ENCODE data around the gene MAD1L1. TPM values are rescaled to one million over a fixed set of nuclear protein-coding genes. Genes with fewer than 3 reads are reported as not detected.
"Not testable (repeated sequence)": the region's sequence is repeated elsewhere in the genome, so short reads cannot be mapped to it uniquely, and the experiment has no call there.

MAD1L1 gene
- polyA plus RNA-seq (ENCODE audit: insufficient read length in 4 of 4), result 10 to 100 TPM; 22.6 to 26.9 (median 24.6) TPM

DNA sequence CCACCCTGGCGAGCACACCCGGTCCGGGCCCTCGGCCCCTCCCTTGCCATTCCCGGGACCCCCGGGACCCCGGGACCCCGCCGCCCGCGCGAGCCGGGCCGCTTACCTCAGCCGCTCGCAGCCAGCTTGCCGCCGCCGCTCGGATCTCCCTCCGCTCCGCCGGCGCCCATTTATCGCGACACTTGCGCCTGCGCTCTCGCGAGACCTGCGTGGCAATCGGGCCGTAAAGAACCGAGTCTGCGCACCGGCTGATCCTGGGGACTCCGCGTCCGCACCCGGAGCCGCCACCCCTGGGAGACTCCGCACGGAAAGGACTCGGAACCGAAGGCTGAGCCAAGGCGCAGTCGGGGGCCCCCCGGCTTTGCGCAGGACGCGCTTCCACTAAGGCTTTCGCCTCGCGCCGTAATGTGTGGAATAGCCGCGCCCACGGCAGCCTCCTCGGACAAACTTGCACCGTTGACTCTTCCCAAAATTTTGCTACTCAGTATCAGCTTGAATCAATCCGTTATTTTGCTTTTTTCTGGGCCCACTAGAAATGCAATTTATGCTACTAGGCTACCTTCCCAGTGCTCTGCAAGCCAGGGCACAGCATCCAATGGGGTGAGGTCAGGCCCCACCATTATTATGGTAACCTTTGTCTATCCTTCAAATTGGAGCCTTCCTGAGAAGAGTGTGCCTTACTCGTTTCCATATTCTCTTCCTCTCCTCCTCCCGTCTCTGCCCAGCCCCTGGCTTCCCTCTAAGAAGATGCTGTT is at the start of gene MAD1L1:
MAD1L1 (minus strand) TSS at position 180 of the 755 bp plus-strand sequence. CDS start 2,812 bp downstream, outside the sequence.
- peak; percentile 81 to 86 (median 82) for DNase-seq (ENCODE audit: low read depth in 4 of 4, low spot score in 3 of 4)

DNA sequence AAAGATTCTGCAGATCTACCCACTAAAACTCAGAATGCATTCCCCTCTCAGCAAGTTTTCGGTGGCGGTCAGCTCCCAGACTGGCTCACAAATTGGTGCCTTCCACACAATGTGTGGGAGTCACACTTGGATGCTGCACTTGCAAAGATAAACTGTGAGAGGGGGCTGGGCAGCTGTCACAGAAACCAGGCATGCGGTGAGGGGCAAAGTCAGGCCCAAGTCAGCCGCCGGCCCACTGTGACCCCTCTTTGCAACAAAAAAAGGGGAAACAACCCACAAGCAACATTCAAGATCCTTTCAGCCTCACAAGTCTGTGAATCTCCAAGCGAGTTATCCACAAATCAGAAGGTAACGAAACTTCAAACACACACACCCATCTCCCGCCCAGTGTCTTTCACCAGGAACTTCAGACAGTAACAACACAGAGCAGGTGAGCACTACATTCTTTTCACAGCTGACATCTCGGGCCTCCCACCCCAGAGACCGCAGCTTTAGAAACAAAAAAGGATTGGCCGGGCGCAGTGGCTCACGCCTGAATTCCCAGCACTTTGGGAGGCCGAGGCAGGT is 49.5 kb upstream of the MAD1L1 start:
- peak in 1 of 4 donors; percentile 51 for DNase-seq (ENCODE audit: low read depth in 4 of 4, low spot score in 3 of 4)

DNA sequence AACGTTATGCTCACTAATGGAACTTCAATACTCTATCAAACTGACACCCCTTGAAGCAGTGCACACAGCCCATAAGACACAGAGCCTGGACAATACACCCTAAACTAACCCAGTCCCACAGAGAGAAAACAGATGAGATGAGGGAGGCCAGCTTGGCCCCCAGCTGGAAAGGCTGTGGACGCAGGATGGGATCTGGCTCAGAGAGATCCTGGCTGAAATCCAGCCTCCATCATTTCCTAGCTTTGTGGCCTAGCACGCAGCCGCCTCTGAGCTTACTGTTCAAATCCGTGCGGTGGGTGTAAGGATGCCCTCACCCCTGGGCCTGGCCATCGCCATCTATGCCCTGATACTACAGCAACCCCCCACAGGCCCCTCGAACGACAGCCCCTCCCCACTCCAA is 48.8 kb upstream of the MAD1L1 start:
- no peak for DNase-seq (ENCODE audit: low read depth in 4 of 4, low spot score in 3 of 4)

DNA sequence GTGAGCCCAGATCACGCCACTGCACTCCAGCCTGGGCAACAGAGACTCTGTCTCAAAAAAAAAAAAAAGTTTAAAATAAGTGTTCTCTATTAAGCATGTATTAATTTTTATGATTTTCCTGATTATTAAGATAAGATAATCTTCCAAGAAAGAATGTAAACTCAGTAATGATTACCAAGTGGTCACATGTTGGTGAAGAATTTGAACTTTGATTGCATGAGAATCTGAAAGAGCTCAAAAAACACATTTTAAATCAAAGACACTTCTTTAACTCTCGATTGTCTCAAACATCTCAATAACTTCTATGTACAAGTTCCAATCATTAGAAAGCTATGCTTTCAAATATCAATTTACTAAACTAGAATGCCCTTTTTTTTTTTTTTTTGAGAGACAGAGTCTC is 47.7 kb upstream of the MAD1L1 start:
- DNase-seq (ENCODE audit: low read depth in 4 of 4, low spot score in 3 of 4), result no peak

DNA sequence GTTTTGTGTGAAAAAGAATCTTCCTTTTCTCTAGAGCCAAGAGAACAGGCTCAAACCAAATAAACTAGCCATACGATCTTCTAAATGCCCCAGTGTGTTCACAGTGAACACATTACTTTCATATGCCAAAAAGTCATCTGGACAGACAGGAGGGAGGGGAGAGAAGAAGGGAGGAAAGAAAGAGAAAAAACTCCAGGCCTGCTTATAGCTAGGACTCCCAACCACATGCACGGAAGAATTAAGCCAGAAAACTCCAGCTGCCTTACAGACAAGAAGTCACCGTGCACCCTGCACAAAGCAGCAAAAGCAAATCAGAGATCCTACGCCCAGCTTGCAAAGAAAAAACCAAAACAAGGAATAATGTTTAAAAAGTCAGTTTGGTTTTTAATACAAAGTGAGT is 47.2 kb upstream of the MAD1L1 start:
- DNase-seq (ENCODE audit: low read depth in 4 of 4, low spot score in 3 of 4), result no peak

DNA sequence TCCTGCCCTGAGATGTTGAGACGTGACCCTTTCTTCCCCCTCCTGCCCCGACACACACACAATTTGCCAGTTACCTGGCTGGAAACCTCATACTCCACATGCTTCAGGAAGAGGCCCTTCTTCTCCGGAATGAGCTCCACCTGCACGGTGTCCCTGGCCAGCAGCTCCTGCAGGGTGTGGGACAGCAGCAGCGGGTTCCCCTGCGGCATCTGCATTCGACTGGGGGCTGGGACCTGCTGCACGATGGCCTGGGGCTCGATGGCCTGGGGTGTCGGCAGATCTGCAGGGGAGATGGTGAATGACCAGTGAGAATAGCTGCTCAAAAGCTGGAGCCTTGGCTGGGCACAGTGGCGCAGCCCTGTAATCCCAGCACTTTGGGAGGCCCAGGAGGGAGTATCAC is 45.3 kb upstream of the MAD1L1 start:
- DNase-seq (ENCODE audit: low read depth in 4 of 4, low spot score in 3 of 4), result no peak

DNA sequence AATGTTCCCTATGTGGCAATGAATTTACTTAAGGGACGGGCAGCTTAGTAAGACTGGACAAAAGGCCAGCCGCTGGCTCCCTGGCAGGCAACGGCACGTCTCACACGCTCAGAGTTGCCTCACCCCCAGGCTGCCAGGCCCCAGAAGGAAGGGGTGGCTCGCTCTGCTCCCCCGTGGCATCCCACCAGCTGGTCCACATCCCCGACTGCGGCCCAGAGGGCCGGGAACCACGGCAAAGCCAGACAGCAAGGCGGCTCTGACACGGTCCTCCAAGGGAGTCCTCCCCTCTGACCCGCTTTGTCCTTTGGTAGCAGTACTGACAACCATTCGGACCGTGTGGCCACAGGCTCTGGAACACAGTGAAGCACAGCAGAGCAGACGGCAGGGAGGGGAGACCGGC is 43.4 kb upstream of the MAD1L1 start:
- no peak for DNase-seq (ENCODE audit: low read depth in 4 of 4, low spot score in 3 of 4)

DNA sequence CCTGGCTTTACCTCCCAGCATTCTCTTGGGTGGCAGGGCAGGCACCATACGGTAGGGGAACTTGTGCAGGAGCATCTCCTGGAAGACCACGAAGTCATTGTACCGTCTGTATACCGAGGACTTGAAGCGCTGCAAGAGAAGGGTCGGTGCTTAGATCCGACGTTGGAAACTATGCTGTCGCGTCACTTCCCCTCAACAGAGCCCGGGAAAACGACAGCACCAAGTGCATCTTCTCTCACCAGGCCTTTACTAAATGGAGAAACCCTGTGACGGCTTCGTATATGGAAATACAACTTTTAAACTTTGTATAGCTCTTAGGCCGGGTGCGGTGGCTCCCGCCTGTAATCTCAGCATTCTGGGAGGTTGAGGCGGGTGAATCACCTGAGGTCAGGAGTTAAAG is 42.4 kb upstream of the MAD1L1 start:
- no peak for DNase-seq (ENCODE audit: low read depth in 4 of 4, low spot score in 3 of 4)

DNA sequence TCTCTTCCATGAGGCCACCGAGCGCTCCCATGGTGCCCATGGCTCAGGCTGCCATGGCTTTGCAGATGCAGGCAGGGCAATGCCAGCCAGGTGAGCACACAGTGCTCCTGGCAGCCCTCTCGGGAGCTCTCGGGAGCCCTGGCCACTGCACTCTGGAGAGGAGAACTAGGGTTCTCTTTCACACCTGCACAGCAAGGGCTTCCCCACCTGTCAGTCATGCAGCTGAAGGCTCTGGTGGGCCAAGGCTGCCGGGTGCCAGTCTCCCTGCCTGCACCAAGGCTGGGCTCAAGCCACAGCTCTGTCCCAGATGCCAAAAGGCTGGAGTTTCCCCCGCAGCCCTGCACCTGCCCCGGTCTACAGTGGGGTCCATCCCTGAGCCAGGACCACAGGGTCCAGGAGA is 41.9 kb upstream of the MAD1L1 start:
- DNase-seq (ENCODE audit: low read depth in 4 of 4, low spot score in 3 of 4), result no peak

DNA sequence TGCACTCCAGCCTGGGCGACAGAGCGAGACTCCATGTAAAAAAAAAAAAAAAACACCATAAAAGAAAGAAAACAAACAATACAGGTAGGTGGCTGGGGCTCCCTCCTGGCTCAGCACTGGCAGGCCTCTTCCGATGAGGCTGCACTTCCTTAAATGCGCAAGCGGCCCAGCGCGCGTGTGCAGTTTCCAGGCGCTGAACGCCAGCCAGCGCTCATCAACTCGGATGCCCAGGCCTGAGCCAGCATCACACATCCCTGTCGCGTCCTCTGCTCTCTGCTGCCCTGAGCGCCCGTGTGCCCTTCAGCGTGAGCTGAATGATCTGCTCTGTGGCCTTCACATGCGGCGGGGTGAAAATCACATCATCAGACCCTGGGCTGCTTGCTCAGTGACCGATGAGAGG is 41.1 kb upstream of the MAD1L1 start:
- no peak for DNase-seq (ENCODE audit: low read depth in 4 of 4, low spot score in 3 of 4)

DNA sequence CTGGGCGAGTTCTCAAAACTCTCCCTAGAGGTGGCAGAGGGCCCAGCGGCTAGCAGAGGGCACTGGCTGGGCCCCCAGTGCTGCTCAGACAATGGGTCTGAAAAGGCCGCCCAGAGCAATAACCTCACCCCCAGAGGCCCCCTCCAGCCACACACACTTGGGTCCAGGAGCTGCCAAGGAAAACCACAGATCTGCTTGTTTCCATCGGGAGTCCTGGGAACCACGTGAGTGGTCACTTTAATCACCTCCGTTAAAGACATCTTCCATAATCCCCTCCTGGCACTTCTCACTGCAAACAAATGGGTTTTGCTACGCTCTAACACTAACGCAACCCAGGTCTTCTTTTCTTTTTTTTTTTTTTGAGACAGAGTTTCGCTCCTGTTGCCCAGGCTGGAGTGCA is 39.3 kb upstream of the MAD1L1 start:
- no peak for DNase-seq (ENCODE audit: low read depth in 4 of 4, low spot score in 3 of 4)

DNA sequence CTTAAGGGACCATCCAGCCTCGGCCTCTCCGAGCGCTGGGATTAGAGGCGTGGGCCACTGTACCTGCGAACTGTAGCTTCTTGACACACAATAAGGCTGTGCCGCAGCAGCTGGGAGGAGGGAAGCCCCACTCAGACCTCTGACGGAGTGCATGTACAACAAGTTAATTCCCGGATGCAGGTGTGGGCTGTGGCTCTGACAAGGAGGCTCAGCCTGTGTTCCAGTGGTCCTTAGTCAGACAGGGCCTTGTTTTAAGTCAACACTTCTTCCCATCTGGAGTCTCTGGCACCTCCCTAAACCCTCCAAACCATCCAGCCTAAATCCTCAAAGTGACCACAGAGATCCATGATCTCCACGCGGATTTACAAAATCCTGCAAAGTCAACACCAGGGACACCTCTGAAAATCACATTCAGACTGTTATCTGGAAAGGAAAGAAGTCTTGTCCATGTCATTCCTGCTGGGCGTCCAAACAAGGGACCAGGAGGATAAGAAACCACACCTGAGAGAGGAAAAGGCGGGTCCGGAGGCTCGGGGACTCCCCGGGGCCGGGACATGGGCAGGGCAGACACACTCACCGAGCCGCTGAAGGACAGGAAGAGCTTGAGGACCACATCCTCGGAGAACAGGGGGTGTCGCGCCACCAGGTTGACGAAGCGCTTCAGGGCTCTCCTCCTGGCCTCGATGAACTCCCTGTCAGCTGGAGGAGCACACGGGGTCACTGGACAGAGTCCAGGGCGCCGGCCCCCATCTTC is 38.7 kb upstream of the MAD1L1 start:
- DNase-seq (ENCODE audit: low read depth in 4 of 4, low spot score in 3 of 4), result no peak

DNA sequence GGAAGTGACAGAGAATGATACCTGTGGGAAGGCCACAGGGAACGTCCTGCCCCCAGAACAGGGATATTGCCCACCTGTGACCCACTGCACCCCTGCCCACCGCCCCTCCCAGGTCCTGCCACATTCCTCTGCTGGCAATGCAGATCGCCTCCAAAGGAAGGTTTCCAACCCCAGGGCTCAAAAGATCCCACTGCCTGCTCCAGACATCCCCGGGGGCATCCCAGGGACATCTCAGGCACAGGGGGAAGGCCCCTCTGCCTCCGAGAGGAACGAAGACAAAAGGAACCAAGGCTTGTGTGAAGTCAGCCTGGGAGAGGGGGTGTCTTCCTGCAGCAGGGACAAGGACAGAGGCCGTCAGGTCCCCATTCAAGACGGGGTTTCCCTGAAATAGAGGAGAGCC is 37.8 kb upstream of the MAD1L1 start:
- DNase-seq (ENCODE audit: low read depth in 4 of 4, low spot score in 3 of 4), result no peak

DNA sequence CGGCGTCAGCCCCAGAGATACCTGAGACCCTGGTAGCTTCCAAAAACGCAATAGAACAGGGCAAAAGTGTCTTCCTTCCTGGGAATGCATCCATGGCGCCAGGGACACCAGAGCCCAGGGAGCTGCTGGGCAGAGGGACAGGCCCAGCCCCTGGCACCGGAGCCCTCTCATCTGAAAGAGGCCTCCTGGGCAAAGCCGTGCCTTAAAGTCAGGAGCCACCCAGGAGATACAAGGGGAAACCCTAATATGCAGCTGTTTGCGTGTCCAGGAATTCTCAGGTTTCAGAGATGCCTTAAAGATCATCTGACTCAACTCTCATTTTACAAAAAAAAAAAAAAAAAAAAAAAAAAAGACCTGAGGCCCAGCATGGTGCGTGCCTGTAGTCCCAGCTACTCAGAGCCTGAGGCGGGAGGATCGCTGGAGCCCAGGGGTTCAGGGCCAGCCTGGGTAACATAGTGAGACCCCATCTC is 37.3 kb upstream of the MAD1L1 start:
- no peak for DNase-seq (ENCODE audit: low read depth in 4 of 4, low spot score in 3 of 4)

DNA sequence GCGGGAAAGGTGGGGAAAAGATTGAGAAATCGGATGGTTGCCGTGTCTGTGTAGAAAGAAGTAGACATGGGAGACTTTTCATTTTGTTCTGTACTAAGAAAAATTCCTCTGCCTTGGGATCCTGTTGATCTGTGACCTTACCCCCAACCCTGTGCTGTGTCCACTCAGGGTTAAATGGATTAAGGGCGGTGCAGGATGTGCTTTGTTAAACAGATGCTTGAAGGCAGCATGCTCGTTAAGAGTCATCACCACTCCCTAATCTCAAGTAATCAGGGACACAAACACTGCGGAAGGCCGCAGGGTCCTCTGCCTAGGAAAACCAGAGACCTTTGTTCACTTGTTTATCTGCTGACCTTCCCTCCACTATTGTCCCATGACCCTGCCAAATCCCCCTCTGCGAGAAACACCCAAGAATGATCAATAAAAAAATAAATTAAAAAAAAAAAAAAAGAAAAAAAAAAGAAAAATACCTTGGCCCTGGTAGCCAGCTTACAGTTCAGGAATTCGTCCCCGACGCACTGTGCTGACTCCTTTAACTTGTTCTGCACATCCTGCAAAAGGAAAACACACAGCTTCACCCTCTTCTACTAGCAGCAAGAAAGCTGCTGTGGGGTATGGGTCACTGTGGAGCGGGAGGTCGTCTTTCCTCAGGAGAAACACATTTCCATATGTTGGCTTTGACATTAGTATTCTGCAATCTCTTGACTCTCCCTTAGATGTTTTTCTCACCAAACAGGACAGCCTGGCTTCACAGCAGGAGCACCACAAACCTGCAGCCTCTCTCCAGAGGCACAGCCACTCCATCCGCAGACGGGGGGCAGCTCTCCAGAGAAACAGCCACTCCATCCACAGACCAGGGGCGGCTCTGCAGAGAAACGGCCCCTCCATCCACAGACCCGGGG is 36.6 kb upstream of the MAD1L1 start:
- not testable (repeated sequence) for DNase-seq (ENCODE audit: low read depth in 4 of 4, low spot score in 3 of 4)

DNA sequence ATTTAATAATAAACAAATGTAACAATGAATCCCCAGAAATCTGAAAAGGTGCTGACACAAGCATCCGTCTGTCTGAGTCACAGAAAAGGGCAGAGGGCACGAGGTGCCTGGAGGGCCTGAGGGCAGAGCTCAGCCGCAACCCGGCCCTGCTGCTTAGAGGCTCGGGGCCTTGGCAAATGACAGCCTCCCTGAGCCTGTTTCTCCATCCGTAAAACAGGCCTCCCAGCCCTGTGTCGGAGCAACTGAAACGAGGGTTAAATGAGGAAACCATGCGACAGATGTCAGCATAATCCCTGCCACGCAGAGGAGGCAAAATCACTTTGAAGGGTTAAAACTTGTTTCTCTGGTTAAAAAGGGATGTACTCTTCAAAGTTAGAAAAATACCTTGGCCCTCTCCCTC is 34.2 kb upstream of the MAD1L1 start:
- DNase-seq (ENCODE audit: low read depth in 4 of 4, low spot score in 3 of 4), result no peak

DNA sequence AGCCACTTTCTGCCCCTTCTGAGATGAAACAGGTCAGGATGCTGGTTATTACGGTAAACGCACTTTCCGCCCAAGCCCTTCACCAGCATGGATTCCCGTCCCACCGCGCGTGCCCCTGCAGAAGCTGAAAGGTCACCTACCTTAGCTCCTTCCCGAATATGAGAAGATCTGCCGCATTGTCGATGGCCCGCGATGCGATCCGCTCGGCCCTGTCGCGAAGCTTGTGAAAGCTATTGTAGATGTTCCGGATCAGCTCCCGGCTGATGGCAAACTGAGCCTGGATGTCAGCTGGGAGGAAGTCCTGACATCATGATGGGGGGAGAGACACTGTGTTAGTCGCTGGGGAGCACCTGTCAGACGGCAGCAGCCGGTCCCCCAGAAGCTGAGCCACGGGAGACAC is 31.4 kb upstream of the MAD1L1 start:
- DNase-seq (ENCODE audit: low read depth in 4 of 4, low spot score in 3 of 4), result no peak

DNA sequence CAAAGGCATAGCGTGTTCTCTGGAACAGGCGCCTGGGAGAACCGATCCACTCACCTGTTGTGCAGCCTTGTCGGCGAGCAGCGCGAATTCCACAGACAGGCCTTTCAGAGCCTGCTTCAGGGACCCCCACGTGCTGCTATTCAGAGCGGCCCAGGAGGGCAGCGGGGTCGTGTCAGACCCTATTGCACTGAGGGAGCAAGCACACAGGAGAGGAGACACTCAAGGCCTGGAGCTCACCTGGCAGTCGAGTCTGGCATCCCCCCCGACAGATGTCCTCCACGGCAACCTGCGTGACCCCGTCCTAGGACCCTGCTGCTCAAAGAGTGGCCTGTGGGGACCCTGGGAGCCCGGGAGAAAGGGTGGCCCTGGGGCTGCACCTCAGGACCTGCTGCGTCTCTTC is 30.4 kb upstream of the MAD1L1 start:
- DNase-seq (ENCODE audit: low read depth in 4 of 4, low spot score in 3 of 4), result no peak

DNA sequence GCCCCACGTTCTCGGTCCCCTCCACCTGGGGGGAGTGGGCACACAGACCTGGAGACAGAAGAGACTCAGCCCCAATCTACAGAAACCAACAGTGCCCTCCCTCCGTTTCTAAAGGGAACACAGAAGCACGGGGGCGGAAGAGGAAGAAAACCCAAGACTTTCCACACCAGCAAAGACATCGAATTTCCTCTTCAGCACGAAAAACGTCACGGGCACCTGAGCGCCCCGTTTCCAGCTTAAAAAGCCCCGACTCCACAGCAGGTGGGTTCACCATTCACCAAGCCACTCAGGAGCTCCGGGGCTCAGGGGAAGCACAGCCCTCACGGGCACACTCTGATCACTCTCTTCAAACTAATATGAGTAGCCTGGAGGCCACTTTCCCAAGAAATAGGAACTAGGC is 28.9 kb upstream of the MAD1L1 start:
- DNase-seq (ENCODE audit: low read depth in 4 of 4, low spot score in 3 of 4), result no peak

DNA sequence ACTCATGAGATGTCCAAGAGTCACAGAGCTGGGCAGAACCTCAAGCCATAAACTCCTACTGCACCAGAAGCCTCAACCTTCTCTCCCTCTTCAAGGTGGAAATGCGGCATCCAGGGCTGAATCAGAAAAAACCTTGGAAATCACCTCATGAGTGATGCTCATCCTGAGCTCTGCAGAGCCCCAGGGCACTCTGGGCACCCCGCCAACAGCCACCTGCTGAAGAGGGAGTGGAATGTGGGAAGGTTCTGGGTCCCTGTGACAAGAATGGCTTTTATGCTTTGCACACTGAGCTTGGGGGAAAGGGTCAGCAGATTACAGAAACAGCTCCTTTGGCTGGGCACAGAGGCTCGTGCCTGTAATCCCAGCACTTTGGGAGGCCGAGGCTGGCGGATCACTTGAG is 28.1 kb upstream of the MAD1L1 start:
- no peak for DNase-seq (ENCODE audit: low read depth in 4 of 4, low spot score in 3 of 4)

DNA sequence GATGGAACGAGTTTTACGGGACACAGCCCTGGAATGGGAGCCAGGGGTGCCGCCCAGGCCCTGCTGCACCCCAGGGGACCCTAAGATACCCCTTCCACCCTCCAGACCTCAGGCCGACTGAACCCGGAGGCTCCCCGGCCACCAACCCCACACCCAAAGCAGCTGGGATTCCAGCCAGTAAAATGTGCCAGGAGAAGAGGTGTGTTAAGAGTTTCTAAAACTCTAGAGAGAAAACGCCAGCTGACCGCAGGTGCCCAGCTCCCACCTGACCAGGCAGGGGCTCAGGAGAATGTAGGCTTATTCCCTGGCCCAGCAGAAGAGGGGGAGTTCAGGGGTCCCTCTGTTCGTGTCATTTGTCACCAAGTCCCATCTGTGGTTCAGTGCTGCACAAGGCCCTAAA is 26.7 kb upstream of the MAD1L1 start:
- DNase-seq (ENCODE audit: low read depth in 4 of 4, low spot score in 3 of 4), result no peak
